Esophagus muscularis mucosa (tissue), 3 donors: ENCODE measurements around the gene AOAH.

ENCODE experiments used
- POLR2AphosphoS5 ChIP-seq, 2 donors: sonication (generic); formaldehyde crosslinking; IDR thresholded peaks; one replicate each; pipeline ENCODE4 v1.6.1; 2017; ENCODE audit warnings: antibody characterized with exemption in 2 of 2
- TF ChIP-seq, protein P1 (sequence below), 3 experiments: fragments of 200-600 bp in 2 of 3; fragments of 450-650 bp in 1 of 3; sonication (generic) in 2 of 3; IDR thresholded peaks; one replicate each; pipeline ENCODE4 v1.5.1; 2017 to 2019; ENCODE audit warnings: antibody characterized with exemption in 3 of 3, mild to moderate bottlenecking in 2 of 3, moderate library complexity in 1 of 3

DNA sequence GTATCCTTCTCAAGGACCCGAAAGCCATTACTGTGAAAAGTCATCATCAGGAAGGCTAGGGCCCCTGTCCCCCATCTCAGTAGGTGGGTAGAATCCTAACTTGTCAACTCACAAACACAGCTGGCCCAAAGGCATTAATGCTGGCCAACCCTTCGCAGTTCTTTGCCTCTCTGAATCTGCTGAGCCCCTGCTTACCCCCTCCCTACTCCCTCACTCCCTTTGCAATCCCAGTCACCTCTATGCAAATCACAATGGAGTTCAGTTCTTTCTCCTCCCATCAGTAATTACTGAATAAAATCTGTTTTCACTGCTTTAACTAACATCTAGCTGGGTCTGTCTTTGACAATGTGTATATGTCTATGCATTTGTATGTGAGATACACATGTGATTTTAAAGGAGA lies 38.1 kb upstream of the AOAH start:
- TF ChIP-seq, protein P1, sequence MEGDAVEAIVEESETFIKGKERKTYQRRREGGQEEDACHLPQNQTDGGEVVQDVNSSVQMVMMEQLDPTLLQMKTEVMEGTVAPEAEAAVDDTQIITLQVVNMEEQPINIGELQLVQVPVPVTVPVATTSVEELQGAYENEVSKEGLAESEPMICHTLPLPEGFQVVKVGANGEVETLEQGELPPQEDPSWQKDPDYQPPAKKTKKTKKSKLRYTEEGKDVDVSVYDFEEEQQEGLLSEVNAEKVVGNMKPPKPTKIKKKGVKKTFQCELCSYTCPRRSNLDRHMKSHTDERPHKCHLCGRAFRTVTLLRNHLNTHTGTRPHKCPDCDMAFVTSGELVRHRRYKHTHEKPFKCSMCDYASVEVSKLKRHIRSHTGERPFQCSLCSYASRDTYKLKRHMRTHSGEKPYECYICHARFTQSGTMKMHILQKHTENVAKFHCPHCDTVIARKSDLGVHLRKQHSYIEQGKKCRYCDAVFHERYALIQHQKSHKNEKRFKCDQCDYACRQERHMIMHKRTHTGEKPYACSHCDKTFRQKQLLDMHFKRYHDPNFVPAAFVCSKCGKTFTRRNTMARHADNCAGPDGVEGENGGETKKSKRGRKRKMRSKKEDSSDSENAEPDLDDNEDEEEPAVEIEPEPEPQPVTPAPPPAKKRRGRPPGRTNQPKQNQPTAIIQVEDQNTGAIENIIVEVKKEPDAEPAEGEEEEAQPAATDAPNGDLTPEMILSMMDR (IDR thresholded peaks at IDR 0.05): no peak
- no peak for TF ChIP-seq POLR2AphosphoS5 (IDR thresholded peaks at IDR 0.05)
